K562 (cell line): ENCODE results near the gene ADGRE2. TPM values are rescaled to one million over a fixed set of nuclear protein-coding genes. Genes with fewer than 3 reads are reported as not detected.

Experiments
- ATAC-seq: fragments of 200-7000 bp; cut with Tn5 transposase; 3 replicates; pipeline ENCODE4 v1.9.1; 2020; ENCODE audit warnings: moderate library complexity
- BruUV-seq: library from RNA; stranded (reverse); fragments of 400-500 nt; replicated peaks from 2 replicates; lab custom pipeline; 2021; lab: Mats Ljungman, UMichigan
- CTCF ChIA-PET: fragments of 300-600 bp; formaldehyde crosslinking; extraction: SDS; loops from one replicate; lab custom pipeline; 2021; ENCODE audit warnings: low intra/inter-chr PET ratio; lab: Yijun Ruan, JAX
- POLR2A ChIA-PET: fragments of 300-600, 350-650 bp; sonication (Branson Sonifier 250); formaldehyde crosslinking; extraction: SDS; loops from one replicate; lab custom pipeline; 2021; ENCODE audit warnings: antibody characterized with exemption, inconsistent platforms; lab: Yijun Ruan, JAX
- DNase-seq, 4 experiments: peaks; one replicate each; pipeline versions ENCODE4 v3.0.0 to v3.0.0-alpha.2; 2011 to 2018; ENCODE audit warnings: low spot score in 3 of 4, mixed read lengths in 3 of 4; ENCODE audit errors: extremely low read depth in 1 of 4
- FAIRE-seq: peaks from 2 replicates; lab custom pipeline; 2011; peaks lifted over from hg19 to GRCh38; lab: Jason Lieb, UNC
- H2AFZ ChIP-seq: 2 replicates; pipeline ENCODE4 v1.6.0; 2011; ENCODE audit warnings: low read depth, low read length, control low read depth, inconsistent platforms
- H3K27ac ChIP-seq: fragments of 200-600 bp; 3 replicates; pipeline ENCODE4 v1.8.0; 2011; ENCODE audit warnings: low read depth, mild to moderate bottlenecking, control low read depth, inconsistent platforms, low read length, moderate library complexity, mixed read lengths; ENCODE audit errors: extremely low read depth
- H3K27me3 ChIP-seq, 2 experiments: fragments of 300-600 bp in 1 of 2; 2 replicates in 1 of 2; 3 replicates in 1 of 2; pipeline versions ENCODE4 v1.6.0 to v1.8.0; 2011; ENCODE audit warnings: inconsistent platforms in 2 of 2, low read length in 2 of 2, mild to moderate bottlenecking in 1 of 2, mixed read lengths in 1 of 2, moderate library complexity in 1 of 2; ENCODE audit not compliant: control insufficient read depth in 2 of 2, insufficient read depth in 2 of 2
- H3K36me3 ChIP-seq: fragments of 300-600 bp; 3 replicates; pipeline ENCODE4 v1.8.0; 2011; ENCODE audit warnings: mild to moderate bottlenecking, low read length, inconsistent platforms; ENCODE audit not compliant: control insufficient read depth, insufficient read depth
- H3K4me1 ChIP-seq, 2 experiments: fragments of 200-600 bp in 1 of 2; replicated peaks in 1 of 2; 2 replicates in 1 of 2; 3 replicates in 1 of 2; pipeline versions ENCODE4 v1.5.1 to v1.8.0; 2011; ENCODE audit warnings: inconsistent platforms in 2 of 2, low read length in 2 of 2, mild to moderate bottlenecking in 1 of 2, mixed read lengths in 1 of 2, moderate library complexity in 1 of 2; ENCODE audit not compliant: control insufficient read depth in 2 of 2, insufficient read depth in 2 of 2
- H3K4me2 ChIP-seq: 2 replicates; pipeline ENCODE4 v1.6.1; 2011; ENCODE audit warnings: low read length, control low read depth, inconsistent platforms, mixed read lengths; ENCODE audit not compliant: insufficient read depth
- H3K4me3 ChIP-seq: fragments of 200-600 bp; sonication (generic), shearing (Covaris generic); 2 replicates; pipeline ENCODE4 v1.5.1; 2016; ENCODE audit warnings: control low read depth, inconsistent platforms
- H3K79me2 ChIP-seq: fragments of 200-600 bp; 3 replicates; pipeline ENCODE4 v1.8.0; 2011; ENCODE audit warnings: low read length, inconsistent platforms; ENCODE audit not compliant: control insufficient read depth, insufficient read depth
- H3K9ac ChIP-seq, 2 experiments: 2 replicates each; pipeline versions ENCODE4 v1.6.0 to v1.6.1; 2011; ENCODE audit warnings: low read depth in 2 of 2, low read length in 2 of 2, control low read depth in 1 of 2, inconsistent platforms in 1 of 2, mild to moderate bottlenecking in 1 of 2, mixed read lengths in 1 of 2; ENCODE audit not compliant: insufficient read depth in 1 of 2
- H3K9me1 ChIP-seq: one replicate; pipeline ENCODE4 v1.6.0; 2011; ENCODE audit warnings: inconsistent platforms, mild to moderate bottlenecking, low read length, moderate library complexity; ENCODE audit not compliant: control insufficient read depth, insufficient read depth
- H3K9me3 ChIP-seq: replicated peaks from 2 replicates; pipeline ENCODE4 v1.5.1; 2011; ENCODE audit warnings: low read depth, low read length, inconsistent platforms; ENCODE audit not compliant: control insufficient read depth, insufficient read depth
- H4K20me1 ChIP-seq: replicated peaks from 2 replicates; pipeline ENCODE4 v1.6.1; 2011; ENCODE audit warnings: low read length, inconsistent platforms, mixed read lengths; ENCODE audit not compliant: control insufficient read depth, insufficient read depth
- CTBP1 ChIP-seq: fragments of 450-650 bp; IDR thresholded peaks from 2 replicates; pipeline ENCODE4 v1.6.1; 2016; ENCODE audit warnings: borderline replicate concordance
- MTF1 ChIP-seq: fragments of 250-450 bp; sonication (Bioruptor Pico); IDR thresholded peaks from 2 replicates; pipeline ENCODE4 v1.9.0; 2021; ENCODE audit warnings: moderate library complexity, mild to moderate bottlenecking, inconsistent platforms, borderline replicate concordance
- NBN ChIP-seq: fragments of 450-650 bp; IDR thresholded peaks from 2 replicates; pipeline ENCODE4 v1.6.1; 2016; ENCODE audit warnings: low read depth, mild to moderate bottlenecking
- NR2C2 ChIP-seq, 2 experiments: fragments of 200-800 bp in 1 of 2; sonication (Bioruptor generic) in 1 of 2; sonication (generic) in 1 of 2; formaldehyde crosslinking in 1 of 2; IDR thresholded peaks; 2 replicates each; pipeline versions ENCODE4 v1.6.1 to v1.8.0; 2016 to 2022; ENCODE audit warnings: mild to moderate bottlenecking in 1 of 2, missing compliant biosample characterization in 1 of 2, missing genetic modification characterization in 1 of 2, missing genetic modification reagents in 1 of 2
- PCBP1 ChIP-seq: fragments of 200-400 bp; formaldehyde crosslinking; IDR thresholded peaks from 2 replicates; pipeline ENCODE4 v1.6.1; 2018; ENCODE audit warnings: mild to moderate bottlenecking, low read depth, low read length; ENCODE audit not compliant: poor library complexity, severe bottlenecking
- SNRNP70 ChIP-seq: fragments of 200-400 bp; formaldehyde crosslinking; optimal IDR thresholded peaks from 2 replicates; pipeline ENCODE3; 2017; ENCODE audit warnings: low read depth, low read length
- SRSF9 ChIP-seq: fragments of 200-400 bp; formaldehyde crosslinking; IDR thresholded peaks from 2 replicates; pipeline ENCODE4 v1.6.1; 2017; ENCODE audit warnings: low read depth, low read length, borderline replicate concordance
- ZNF277 ChIP-seq: fragments of 250-450 bp; sonication (Bioruptor Pico); IDR thresholded peaks from 2 replicates; pipeline ENCODE4 v1.8.0; 2022; ENCODE audit warnings: inconsistent platforms, mild to moderate bottlenecking, moderate library complexity, borderline replicate concordance
- WGBS: fragments of 100-300 bp; shearing (Covaris generic); methylation state at CpG from one replicate; pipeline ENCODE4 v1.1.6; 2016; ENCODE audit warnings: low coverage, mixed read lengths; ENCODE audit not compliant: insufficient coverage; ENCODE audit errors: missing lambda C conversion rate; 5-methylcytosine and 5-hydroxymethylcytosine counted together
- in situ Hi-C: fragments of 300-500 bp; cut with MboI; formaldehyde crosslinking; loops from 4 replicates; pipeline ENCODE4 v1.15.0; 2018; ENCODE audit warnings: inconsistent platforms, mixed read lengths
- intact Hi-C: fragments of 100-400 bp; cut with micrococcal nuclease; formaldehyde crosslinking; loops from 2 replicates; pipeline ENCODE4 v1.14.2; 2022
- polyA plus RNA-seq, 8 experiments: library from polyadenylated mRNA; depleted of rRNA in 4 of 8; stranded (reverse) in 5 of 8; unstranded in 3 of 8; fragments of >200 nt; fragmentation: Nextera tagmentation in 2 of 8; fragmentation: Illumina TruSeq in 1 of 8; extraction: Ambion mirVana in 2 of 8; extraction: Trizol in 1 of 8; gene quantifications; 2 replicates each; pipeline versions ENCODE4 v1.2.1 to v1.2.3, GENCODE V29; 2011 to 2014; ENCODE audit warnings: inconsistent platforms in 1 of 8, missing spikeins in 1 of 8
- total RNA-seq, 7 experiments: library from RNA; depleted of rRNA in 6 of 7; stranded (reverse); fragments of >200 nt in 6 of 7; fragmentation: Illumina TruSeq in 2 of 7; extraction: Trizol in 2 of 7; gene quantifications; 2 replicates each; pipeline versions ENCODE4 v1.2.1 to v1.2.3, GENCODE V29; 2011 to 2021; ENCODE audit warnings: low replicate concordance in 1 of 7
- TF ChIP-seq, protein P1 (sequence below): fragments of 250-450 bp; sonication (Bioruptor Pico); IDR thresholded peaks from 2 replicates; pipeline ENCODE4 v1.9.0; 2021; ENCODE audit warnings: mild to moderate bottlenecking

ADGRE2 gene
- total and polyA plus RNA-seq, 9 of the 15 experiments (the other 6 are each of a cell fraction or from before 2014, with no cell fraction given), result 4.3 to 17.3 (median 9.8) TPM

DNA sequence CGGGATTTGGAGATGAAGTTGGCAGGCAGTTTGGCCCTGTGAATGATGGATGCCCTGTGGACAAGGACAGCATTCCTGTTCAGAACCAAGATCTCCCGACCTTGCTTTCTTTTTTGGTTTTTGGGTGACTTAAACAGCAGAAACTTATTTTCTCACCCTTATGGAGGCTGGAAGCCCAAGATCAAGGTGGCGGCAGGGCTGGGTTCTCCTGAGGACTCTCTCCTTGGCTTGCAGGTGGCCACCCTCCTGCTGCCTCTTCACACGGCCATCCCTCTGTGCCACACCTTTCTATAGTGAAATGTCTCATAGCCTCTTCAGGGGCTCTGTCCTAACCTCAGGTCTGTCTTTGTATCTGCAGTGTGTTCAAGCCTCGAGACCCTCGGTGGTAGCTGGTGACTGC, 74.5 kb downstream of the ADGRE2 start:
- H3K4me1 ChIP-seq, result no peaks in the 10 kb centered on the region; a peak in 1 of 5 replicates
- ChIA-PET CTCF (no interaction called here), POLR2A (interaction anchor here (0.6 kb wide), 1 partner anchor 397 kb away, joined by 3 read pairs; no protein-coding TSS in a partner anchor)
- in situ Hi-C loops, result no loop called here
- H3K4me3 ChIP-seq, result no peak overlapping the region
- H3K36me3 ChIP-seq, result peaks cover 28% of the 10 kb centered on the region; the same call in 2 of the 3 replicates
- H3K27me3 ChIP-seq, result no peaks in the 10 kb centered on the region
- FAIRE-seq, result no peak
- no peaks in the 10 kb centered on the region for H4K20me1 ChIP-seq
- WGBS, result 75% methylated on average over 6 of the region's 6 CpGs
- no peak overlapping the region for H3K27ac ChIP-seq
- H3K9ac ChIP-seq, result no peak overlapping the region
- no peak overlapping the region for H3K4me2 ChIP-seq
- H3K79me2 ChIP-seq, result no peaks in the 10 kb centered on the region
- DNase-seq, result no peak
- intact Hi-C loops, result no loop called here
- no peak for TF ChIP-seq MTF1
- TF ChIP-seq, all 486 proteins: peak for 0
- Histone ChIP-seq H3K9me3 (peaks cover 7% of the 10 kb centered on the region; the same call in 1 of the 2 replicates), H3K9me1 (no peaks in the 10 kb centered on the region), H2AFZ (no peak overlapping the region)
- ATAC-seq, result no peak
- no TSS peak for BruUV-seq

- ChIA-PET CTCF (no interaction called here), POLR2A (interaction anchor here (2.8 kb wide), 1 partner anchor 11 kb away, joined by 14 read pairs; the partner anchor contains the start of gene ZNF333)
- intact Hi-C loops (no loop called here), in situ Hi-C loops (no loop called here)
- Histone ChIP-seq H3K4me3 (no peak overlapping the region), H3K4me2 (no peak overlapping the region), H4K20me1 (no peaks in the 10 kb centered on the region), H3K79me2 (no peaks in the 10 kb centered on the region), H2AFZ (no peak overlapping the region), H3K9ac (no peak overlapping the region; a peak in 1 of 4 replicates), H3K9me1 (no peaks in the 10 kb centered on the region), H3K36me3 (peaks cover 16% of the 10 kb centered on the region; the same call in 2 of the 3 replicates), H3K9me3 (peaks cover 7% of the 10 kb centered on the region; the same call in 1 of the 2 replicates), H3K4me1 (no peaks in the 10 kb centered on the region; a peak in 1 of 5 replicates), H3K27ac (no peak overlapping the region), H3K27me3 (no peaks in the 10 kb centered on the region)
- no peak for DNase-seq
- ATAC-seq, result no peak
- 52% methylated on average over 9 of the region's 9 CpGs for WGBS
- no peak for FAIRE-seq
- no TSS peak for BruUV-seq
- TF ChIP-seq SNRNP70 (no peak), NR2C2 (CRISPR knock-in tag; IDR thresholded peaks at IDR 0.05) (no peak), NR2C2 (tag; IDR thresholded peaks at IDR 0.05) (no peak), PCBP1 (no peak), CTBP1 (no peak), NBN (no peak), SRSF9 (no peak), ZNF277 (CRISPR knock-in tag) (no peak)
- TF ChIP-seq, protein P1, sequence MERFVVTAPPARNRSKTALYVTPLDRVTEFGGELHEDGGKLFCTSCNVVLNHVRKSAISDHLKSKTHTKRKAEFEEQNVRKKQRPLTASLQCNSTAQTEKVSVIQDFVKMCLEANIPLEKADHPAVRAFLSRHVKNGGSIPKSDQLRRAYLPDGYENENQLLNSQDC (CRISPR knock-in tag), result no peak
Measured at GRCh38 chr19:14700711-14701375, 77.5 kb downstream of the ADGRE2 start.
